Adrenal gland (tissue), 5 donors: Measurements from ENCODE around the gene TMEM132D.

ENCODE experiments used
- POLR2A ChIP-seq, 2 donors: fragments of 450-650 bp; IDR thresholded peaks; one replicate each; pipeline ENCODE4 v1.6.1; 2017; ENCODE audit warnings: antibody characterized with exemption in 2 of 2, mild to moderate bottlenecking in 2 of 2, moderate library complexity in 1 of 2
- TF ChIP-seq, protein P1 (sequence below), 6 experiments: fragments of 450-650 bp in 4 of 6; fragments of 200-600 bp in 2 of 6; sonication (generic) in 1 of 6; IDR thresholded peaks; 1 replicate in 5 of 6; 2 replicates in 1 of 6; pipeline versions ENCODE4 v1.5.1 to v1.8.0; 2016 to 2021; ENCODE audit warnings: antibody characterized with exemption in 6 of 6, mild to moderate bottlenecking in 2 of 6, moderate library complexity in 1 of 6
- donor health status: DM: no; HTN: no; CAD: no.

DNA sequence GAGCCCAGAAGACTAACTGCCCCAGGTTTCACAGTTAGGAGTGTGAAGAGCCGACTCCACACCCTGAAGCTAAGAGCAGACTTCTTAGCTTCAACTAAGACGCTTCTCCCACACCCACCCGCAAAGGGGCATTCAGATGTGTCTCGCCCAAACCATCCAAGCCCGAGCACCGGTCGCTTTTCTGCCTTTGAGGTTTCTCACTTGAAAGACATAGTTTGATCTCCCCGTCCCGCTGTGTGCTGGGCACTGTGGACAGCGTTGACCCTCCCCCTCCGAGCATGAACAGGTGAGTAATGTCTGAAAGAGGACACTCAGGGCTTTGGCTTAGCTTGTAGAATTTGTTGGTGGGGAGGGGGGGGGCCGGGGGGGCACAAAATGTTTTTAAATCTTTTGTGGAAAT, 123.8 kb downstream of the TMEM132D start:
- TF ChIP-seq, protein P1, sequence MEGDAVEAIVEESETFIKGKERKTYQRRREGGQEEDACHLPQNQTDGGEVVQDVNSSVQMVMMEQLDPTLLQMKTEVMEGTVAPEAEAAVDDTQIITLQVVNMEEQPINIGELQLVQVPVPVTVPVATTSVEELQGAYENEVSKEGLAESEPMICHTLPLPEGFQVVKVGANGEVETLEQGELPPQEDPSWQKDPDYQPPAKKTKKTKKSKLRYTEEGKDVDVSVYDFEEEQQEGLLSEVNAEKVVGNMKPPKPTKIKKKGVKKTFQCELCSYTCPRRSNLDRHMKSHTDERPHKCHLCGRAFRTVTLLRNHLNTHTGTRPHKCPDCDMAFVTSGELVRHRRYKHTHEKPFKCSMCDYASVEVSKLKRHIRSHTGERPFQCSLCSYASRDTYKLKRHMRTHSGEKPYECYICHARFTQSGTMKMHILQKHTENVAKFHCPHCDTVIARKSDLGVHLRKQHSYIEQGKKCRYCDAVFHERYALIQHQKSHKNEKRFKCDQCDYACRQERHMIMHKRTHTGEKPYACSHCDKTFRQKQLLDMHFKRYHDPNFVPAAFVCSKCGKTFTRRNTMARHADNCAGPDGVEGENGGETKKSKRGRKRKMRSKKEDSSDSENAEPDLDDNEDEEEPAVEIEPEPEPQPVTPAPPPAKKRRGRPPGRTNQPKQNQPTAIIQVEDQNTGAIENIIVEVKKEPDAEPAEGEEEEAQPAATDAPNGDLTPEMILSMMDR (IDR thresholded peaks at IDR 0.05): no peak
- no peak for TF ChIP-seq POLR2A (IDR thresholded peaks at IDR 0.05)
